CD4-positive, alpha-beta T cell treated with Interleukin-15 for 4 hours (primary cell): Measurements from ENCODE around the gene ERF.

Experiments used
- DNase-seq: peaks from one replicate; pipeline ENCODE4 v3.0.0-alpha.2; 2020; ENCODE audit warnings: low spot score

ERF gene

DNA sequence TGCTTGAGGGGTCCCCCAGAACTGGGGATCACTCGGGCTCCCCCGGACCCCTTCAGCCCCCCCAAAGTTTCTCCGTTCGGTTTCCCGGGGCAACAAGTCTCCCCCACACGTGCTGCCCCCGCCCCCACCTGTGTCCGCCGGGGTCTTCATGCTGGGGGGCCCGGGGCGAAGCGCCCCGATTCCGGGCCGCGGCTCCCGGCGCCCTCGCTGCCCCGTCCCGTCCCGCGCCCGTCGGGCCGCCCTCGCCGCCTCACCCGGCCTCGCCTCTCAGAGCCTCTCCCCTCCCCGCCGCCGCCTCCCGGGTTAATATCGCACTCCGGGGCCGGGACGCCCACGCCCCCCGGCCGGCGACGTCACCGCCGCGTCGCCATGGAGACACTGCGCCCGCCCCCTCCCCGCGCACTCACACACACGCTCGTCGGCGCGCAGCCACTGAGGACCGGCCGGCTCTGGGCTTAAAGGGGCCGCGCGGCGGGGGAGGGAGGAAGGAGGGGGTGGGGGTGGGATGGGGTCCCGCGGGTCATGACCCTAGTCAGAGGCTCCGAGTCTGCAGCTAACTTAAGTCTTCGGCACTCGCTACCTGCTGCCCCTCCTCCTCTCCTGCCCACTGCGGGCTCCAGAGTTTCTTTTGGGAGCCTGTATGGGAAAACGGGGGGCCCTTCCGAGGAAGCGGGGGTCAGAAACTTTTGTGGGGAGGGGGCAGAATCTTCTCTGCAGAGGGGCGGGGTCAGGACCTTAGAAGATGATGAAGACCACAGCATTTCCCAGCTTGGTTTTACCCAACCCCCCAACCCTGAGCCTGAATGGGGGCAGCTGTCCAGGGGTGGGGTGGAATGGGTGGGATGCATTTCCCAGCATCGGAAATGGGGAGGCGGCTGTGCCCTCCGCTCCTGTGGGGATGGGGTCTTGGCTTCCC, at the start of gene ERF:
ERF (minus strand) TSS at position 279 of the 916 bp plus-strand sequence; CDS start at position 150, 129 bp downstream.
- peak; percentile 93 for DNase-seq

DNA sequence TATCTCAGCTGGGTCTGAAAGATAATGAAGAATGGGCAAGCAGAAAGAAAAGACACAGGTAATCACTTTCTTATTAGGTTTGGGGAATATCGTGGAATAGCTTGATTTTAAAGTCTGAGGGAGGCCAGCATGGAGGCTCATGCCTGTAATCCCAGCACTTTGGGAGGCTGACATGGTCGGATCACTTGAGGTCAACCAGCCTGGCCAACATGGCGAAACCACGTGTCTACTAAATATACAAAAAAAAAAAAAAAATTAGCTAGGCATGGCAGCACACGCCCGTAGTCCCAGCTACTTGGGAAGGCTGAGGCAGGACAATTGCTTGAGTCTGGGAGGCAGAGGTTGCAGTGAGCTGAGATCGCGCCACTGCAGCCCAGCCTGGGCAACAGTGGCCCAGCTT, 48.9 kb upstream of the ERF start:
- DNase-seq = no peak

GRCh38 chr19:42303101-42303464, 48.2 kb upstream of the ERF start:
- DNase-seq = no peak

- DNase-seq = no peak
These were observed 46.8 kb upstream of the ERF start, which contains the start of gene PRR19 for GRCh38 chr19:42301646-42302203. Gene PRR19 (plus strand): TSS chr19:42302132. CDS start chr19:42309585, 7,453 bp downstream.

DNA sequence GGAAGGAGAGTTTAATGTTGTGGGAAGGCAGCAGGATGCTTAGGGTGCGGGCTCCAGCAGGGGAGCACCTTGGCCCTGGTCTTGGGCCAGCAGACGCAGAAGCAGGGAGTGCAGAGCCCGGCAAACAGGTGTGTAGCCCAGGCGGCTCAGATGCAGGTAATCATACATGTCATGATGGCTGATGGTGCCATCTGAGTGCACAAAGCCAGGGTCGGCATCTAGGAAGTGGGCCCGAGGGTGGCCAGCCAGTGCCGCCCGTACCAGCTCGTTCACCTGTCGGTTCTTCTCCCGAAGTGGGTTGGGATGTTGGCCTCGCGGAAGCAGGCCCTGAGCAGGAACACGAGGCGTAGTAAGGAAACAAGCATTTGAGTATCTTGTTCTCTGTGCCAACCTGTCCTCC, 42.1 kb upstream of the ERF start:
- no peak for DNase-seq

GRCh38 chr19:42295831-42296525, 41.0 kb upstream of the ERF start:
- DNase-seq = peak; percentile 90

DNA sequence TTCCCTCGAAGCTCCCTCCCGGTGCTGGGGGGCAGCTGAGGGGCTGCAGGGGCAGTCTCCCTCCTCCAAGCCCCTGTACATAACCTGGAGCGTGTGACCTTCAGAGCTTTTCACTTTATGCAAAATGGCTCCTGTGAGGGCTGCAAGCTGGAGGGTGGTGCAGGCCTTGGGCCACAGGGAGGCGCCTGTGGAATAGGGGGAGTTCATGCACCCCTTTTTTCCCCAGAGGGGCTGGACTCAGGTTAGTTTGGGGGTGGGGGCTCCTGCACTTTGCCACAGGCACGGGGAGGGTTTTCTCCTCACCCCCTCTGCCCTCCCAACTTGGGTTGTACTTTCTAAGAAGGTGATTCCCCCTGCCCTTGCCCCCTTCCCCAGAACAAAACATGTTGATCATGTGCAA, 40.4 kb upstream of the ERF start:
- DNase-seq = no peak

- DNase-seq = no peak
These were observed 39.7 kb upstream of the ERF start for GRCh38 chr19:42294471-42295137.

- no peak for DNase-seq
These were observed 39.0 kb upstream of the ERF start for GRCh38 chr19:42293948-42294347.

GRCh38 chr19:42293540-42293939, 38.6 kb upstream of the ERF start:
- DNase-seq = no peak

GRCh38 chr19:42292963-42293362, 38.0 kb upstream of the ERF start:
- DNase-seq = no peak

DNA sequence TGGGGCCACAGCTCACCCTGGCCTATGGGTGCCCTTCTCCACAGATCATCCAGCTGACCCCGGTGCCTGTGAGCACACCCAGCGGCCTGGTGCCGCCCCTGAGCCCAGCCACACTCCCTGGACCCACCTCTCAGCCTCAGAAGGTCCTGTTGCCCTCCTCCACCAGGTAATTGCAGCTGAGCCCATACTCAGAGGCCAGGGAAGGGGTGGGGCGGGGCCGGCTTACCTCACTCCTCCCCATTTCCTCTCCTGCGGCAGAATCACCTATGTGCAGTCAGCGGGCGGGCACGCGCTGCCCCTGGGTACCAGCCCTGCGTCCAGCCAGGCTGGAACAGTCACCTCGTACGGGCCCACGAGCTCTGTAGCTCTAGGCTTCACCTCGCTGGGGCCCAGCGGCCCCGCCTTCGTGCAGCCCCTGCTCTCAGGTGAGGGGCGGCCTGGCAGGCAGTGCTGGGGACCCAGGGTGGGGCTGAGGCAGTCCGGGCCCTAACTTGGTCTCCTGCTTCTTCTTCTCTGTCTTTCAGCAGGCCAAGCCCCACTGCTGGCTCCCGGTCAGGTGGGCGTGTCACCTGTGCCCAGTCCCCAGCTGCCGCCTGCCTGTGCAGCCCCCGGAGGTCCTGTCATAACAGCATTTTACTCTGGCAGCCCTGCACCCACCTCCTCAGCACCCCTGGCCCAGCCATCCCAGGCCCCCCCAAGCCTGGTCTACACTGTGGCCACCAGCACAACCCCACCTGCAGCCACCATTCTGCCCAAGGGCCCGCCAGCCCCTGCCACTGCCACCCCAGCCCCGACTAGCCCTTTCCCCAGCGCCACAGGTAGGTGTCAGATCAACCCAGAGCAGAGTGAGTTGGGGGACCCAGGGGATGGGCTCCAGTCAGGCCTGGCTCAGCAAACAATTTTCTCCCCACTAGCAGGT, 37.4 kb upstream of the ERF start:
- DNase-seq = no peak

- no peak for DNase-seq
These were observed 36.5 kb upstream of the ERF start for GRCh38 chr19:42291435-42291810.

DNA sequence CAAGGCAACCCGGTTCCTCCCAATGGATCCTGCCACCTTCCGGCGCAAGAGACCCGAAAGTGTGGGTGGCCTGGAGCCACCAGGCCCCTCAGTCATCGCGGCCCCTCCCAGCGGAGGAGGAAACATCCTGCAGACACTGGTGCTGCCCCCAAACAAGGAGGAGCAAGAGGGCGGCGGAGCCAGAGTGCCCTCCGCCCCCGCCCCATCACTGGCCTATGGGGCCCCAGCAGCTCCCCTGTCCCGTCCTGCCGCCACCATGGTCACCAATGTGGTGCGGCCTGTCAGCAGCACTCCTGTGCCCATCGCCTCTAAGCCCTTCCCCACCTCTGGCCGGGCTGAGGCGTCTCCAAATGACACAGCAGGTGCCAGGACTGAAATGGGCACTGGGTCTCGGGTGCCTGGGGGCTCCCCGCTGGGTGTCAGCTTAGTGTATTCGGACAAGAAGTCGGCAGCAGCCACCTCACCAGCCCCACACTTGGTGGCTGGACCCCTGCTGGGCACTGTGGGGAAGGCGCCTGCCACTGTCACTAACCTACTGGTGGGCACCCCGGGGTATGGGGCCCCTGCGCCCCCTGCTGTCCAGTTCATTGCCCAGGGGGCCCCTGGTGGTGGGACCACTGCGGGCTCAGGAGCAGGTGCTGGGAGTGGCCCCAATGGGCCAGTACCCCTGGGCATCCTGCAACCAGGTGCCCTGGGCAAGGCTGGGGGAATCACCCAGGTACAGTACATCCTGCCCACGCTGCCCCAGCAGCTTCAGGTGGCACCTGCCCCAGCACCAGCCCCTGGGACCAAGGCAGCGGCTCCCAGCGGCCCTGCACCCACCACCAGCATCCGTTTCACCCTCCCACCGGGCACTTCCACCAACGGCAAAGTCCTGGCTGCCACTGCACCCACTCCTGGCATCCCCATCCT, 35.9 kb upstream of the ERF start:
- DNase-seq = peak; percentile 53

DNA sequence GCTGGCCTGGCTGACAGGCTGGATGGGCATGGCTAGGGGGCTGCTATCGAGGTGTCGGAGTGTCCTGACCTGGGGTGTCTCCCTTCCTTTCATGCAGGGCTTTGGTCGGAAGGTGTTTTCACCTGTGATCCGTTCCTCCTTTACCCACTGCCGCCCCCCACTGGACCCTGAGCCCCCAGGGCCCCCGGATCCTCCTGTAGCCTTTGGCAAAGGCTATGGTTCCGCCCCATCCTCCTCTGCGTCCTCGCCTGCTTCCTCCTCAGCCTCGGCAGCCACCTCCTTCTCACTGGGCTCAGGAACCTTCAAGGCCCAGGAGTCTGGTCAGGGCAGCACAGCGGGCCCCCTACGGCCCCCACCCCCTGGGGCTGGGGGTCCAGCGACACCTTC, 35.2 kb upstream of the ERF start:
- DNase-seq = no peak

- no peak for DNase-seq
These were observed 34.7 kb upstream of the ERF start for GRCh38 chr19:42289556-42290041.

GRCh38 chr19:42288881-42289555, 34.1 kb upstream of the ERF start:
- DNase-seq = no peak

GRCh38 chr19:42288387-42288786, 33.5 kb upstream of the ERF start:
- DNase-seq = no peak

GRCh38 chr19:42287827-42288107, 32.8 kb upstream of the ERF start:
- DNase-seq = no peak
